HG02852 (cell line): ENCODE results near the gene COMT.
"Not testable (repeated sequence)": the region's sequence is repeated elsewhere in the genome, so short reads cannot be mapped to it uniquely, and the experiment has no call there.

Experiments used
- ATAC-seq: cut with Tn5 transposase; IDR thresholded peaks from one replicate; pipeline ENCODE4 v1.9.1; 2021; ENCODE audit warnings: mild to moderate bottlenecking, moderate library complexity; ENCODE audit not compliant: unreplicated experiment

Gene COMT

GRCh38 chr22:19928207-19928606, 13.4 kb upstream of the COMT start:
- no peak for ATAC-seq

GRCh38 chr22:19929586-19930550, 11.7 kb upstream of the COMT start:
- no peak for ATAC-seq

- no peak for ATAC-seq
These were observed 10.8 kb upstream of the COMT start for GRCh38 chr22:19930551-19931486.

GRCh38 chr22:19931514-19931913, 10.1 kb upstream of the COMT start:
- no peak for ATAC-seq

GRCh38 chr22:19932367-19933206, 9.0 kb upstream of the COMT start:
- ATAC-seq: no peak

GRCh38 chr22:19933341-19934241, 8.0 kb upstream of the COMT start:
- ATAC-seq: no peak

- not testable (repeated sequence) for ATAC-seq
These were observed 6.4 kb upstream of the COMT start for GRCh38 chr22:19935123-19935718.

- no peak for ATAC-seq
These were observed 5.1 kb upstream of the COMT start for GRCh38 chr22:19936513-19936912.

GRCh38 chr22:19937616-19938473, 3.7 kb upstream of the COMT start:
- no peak for ATAC-seq

GRCh38 chr22:19940536-19941364, 822 bp upstream of the COMT start:
- no peak for ATAC-seq

- no peak for ATAC-seq
These were observed 847 bp downstream of the COMT start for GRCh38 chr22:19942157-19943081.

- no peak for ATAC-seq
These were observed 1.8 kb downstream of the COMT start for GRCh38 chr22:19943082-19944026.

- no peak for ATAC-seq
These were observed 6.6 kb downstream of the COMT start for GRCh38 chr22:19948057-19948760.

GRCh38 chr22:19951346-19951745, 9.8 kb downstream of the COMT start:
- ATAC-seq: no peak
